Effector memory CD4-positive, alpha-beta T cell (primary cell): ENCODE results near the gene SKIL.

Experiments
- DNase-seq, 3 donors: peaks; one replicate each; pipeline ENCODE4 v3.0.0-alpha.2; 2020
- H3K27ac ChIP-seq: 2 replicates; pipeline ENCODE4 v1.7.0; 2013; ENCODE audit warnings: mild to moderate bottlenecking, low read length, moderate library complexity; ENCODE audit not compliant: insufficient read depth, poor library complexity, severe bottlenecking
- H3K27me3 ChIP-seq: replicated peaks from 2 replicates; pipeline ENCODE4 v1.7.0; 2013; ENCODE audit warnings: mild to moderate bottlenecking, low read length; ENCODE audit not compliant: insufficient read depth, control insufficient read depth, poor library complexity, severe bottlenecking
- H3K36me3 ChIP-seq: 2 replicates; pipeline ENCODE4 v1.7.0; 2013; ENCODE audit warnings: mild to moderate bottlenecking, low read length, moderate library complexity; ENCODE audit not compliant: control insufficient read depth, insufficient read depth
- H3K4me1 ChIP-seq: 2 replicates; pipeline ENCODE4 v1.7.0; 2013; ENCODE audit warnings: low read length, mild to moderate bottlenecking; ENCODE audit not compliant: control insufficient read depth, insufficient read depth, poor library complexity, severe bottlenecking
- H3K4me3 ChIP-seq: 2 replicates; pipeline ENCODE4 v1.7.0; 2013; ENCODE audit warnings: low read length, low read depth, mild to moderate bottlenecking; ENCODE audit not compliant: insufficient read depth, poor library complexity, severe bottlenecking
- H3K9me3 ChIP-seq: 2 replicates; pipeline ENCODE4 v1.7.0; 2013; ENCODE audit warnings: mild to moderate bottlenecking, low read length, moderate library complexity; ENCODE audit not compliant: control insufficient read depth

SKIL gene

GRCh38 chr3:170346481-170347392 is 10.8 kb upstream of the SKIL start:
- no peaks in the 10 kb centered on the region for H3K27me3 ChIP-seq
- no peaks in the 10 kb centered on the region for H3K9me3 ChIP-seq
- H3K27ac ChIP-seq: no peak overlapping the region
- no peak for DNase-seq
- no peaks in the 10 kb centered on the region for H3K36me3 ChIP-seq
- no peak overlapping the region for H3K4me3 ChIP-seq
- no peaks in the 10 kb centered on the region for H3K4me1 ChIP-seq

DNA sequence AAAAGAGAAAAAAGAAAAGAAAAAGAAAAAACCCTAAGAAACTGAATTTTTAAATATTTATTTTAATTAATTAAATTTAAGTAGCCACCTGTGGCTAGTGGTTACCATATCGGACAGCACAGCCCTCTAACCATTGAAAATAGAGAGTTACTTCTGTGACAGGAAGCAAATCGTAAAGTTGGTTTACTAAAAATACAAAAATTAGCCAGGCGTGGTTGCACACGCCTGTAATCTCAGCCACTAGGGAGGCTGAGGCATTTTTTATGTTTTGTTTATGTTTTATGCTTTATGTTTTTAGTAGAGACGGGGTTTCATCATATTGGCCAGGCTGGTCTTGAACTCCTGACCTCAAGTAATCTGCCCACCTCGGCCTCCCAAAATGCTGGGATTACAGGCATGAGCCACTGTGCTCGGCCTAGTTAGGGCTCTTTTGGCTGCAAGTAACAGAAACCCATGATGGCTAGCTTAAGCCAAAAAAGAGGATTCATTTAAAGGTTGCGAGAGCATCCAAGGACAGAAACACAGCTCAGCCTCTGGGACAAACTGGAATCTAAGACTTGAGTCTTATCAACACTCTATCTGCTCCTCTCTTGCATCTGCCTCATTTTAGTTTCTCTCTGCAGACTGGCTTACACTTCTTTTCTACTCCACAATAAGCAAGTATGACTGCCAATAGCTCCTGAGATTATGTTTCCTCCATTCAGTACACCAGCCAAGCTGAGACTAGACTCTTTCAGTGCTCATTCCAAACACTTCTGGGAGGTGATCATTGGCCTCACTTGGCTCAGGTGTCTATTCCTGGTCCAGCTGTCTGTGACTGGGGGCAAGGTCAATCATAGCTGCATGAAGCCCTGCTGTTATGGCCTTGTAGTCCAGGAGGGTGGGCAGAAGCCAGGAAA is 6.8 kb upstream of the SKIL start:
- Histone ChIP-seq H3K27ac (no peak overlapping the region), H3K27me3 (no peaks in the 10 kb centered on the region), H3K4me1 (peaks cover 5% of the 10 kb centered on the region), H3K4me3 (no peak overlapping the region), H3K36me3 (no peaks in the 10 kb centered on the region), H3K9me3 (no peaks in the 10 kb centered on the region)
- no peak for DNase-seq

GRCh38 chr3:170352936-170353335 is 4.6 kb upstream of the SKIL start:
- Histone ChIP-seq H3K9me3 (no peaks in the 10 kb centered on the region), H3K27me3 (no peaks in the 10 kb centered on the region), H3K4me3 (no peak overlapping the region), H3K27ac (no peak overlapping the region), H3K4me1 (peaks cover 13% of the 10 kb centered on the region), H3K36me3 (no peaks in the 10 kb centered on the region)
- no peak for DNase-seq

GRCh38 chr3:170353485-170353884 is 4.0 kb upstream of the SKIL start:
- DNase-seq: no peak
- H3K27ac ChIP-seq: no peak overlapping the region
- H3K4me3 ChIP-seq: no peak overlapping the region

DNA sequence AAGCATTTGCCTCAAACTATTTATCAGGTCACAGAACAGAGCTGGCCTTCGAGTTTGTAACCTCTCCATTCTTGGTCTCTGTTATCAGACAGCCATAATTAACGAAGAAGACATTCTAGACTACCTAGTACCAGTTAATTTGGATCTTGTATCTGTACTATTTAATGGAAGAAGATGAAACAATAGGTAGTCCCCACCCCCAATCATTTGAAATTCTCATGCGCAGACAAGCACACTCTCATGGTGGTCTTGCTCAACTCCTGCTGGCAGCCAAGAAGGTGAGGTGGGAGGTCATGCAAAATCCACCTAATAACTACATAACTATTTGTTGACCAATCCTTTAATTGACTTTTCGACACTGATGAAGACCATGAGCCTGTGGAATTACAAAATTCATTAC is 2.8 kb upstream of the SKIL start:
- peaks cover 21% of the 10 kb centered on the region for H3K4me1 ChIP-seq
- no peaks in the 10 kb centered on the region for H3K27me3 ChIP-seq
- H3K27ac ChIP-seq: no peak overlapping the region
- H3K36me3 ChIP-seq: no peaks in the 10 kb centered on the region
- H3K4me3 ChIP-seq: no peak overlapping the region
- no peak for DNase-seq
- H3K9me3 ChIP-seq: no peaks in the 10 kb centered on the region

More at GRCh38 chr3:170353485-170353884, 4.0 kb upstream of the SKIL start:
- no peaks in the 10 kb centered on the region for H3K9me3 ChIP-seq
- H3K36me3 ChIP-seq: no peaks in the 10 kb centered on the region
- H3K27me3 ChIP-seq: no peaks in the 10 kb centered on the region
- peaks cover 18% of the 10 kb centered on the region for H3K4me1 ChIP-seq

- Histone ChIP-seq H3K27me3 (no peaks in the 10 kb centered on the region), H3K27ac (peak overlapping the region; percentile 67), H3K9me3 (no peaks in the 10 kb centered on the region), H3K4me1 (peaks cover 21% of the 10 kb centered on the region), H3K4me3 (peak overlapping the region; percentile 39), H3K36me3 (no peaks in the 10 kb centered on the region)
- peak in 2 of 3 donors; percentile 19 for DNase-seq
Measured at GRCh38 chr3:170355738-170356595, 1.5 kb upstream of the SKIL start.

- Histone ChIP-seq H3K36me3 (no peaks in the 10 kb centered on the region), H3K27me3 (no peaks in the 10 kb centered on the region), H3K4me3 (peak overlapping the region; percentile 39), H3K4me1 (peaks cover 21% of the 10 kb centered on the region), H3K27ac (peak overlapping the region; percentile 67), H3K9me3 (no peaks in the 10 kb centered on the region)
- DNase-seq: peak in 2 of 3 donors; percentile 48 to 56
Measured at GRCh38 chr3:170356596-170357175, 829 bp upstream of the SKIL start.

DNA sequence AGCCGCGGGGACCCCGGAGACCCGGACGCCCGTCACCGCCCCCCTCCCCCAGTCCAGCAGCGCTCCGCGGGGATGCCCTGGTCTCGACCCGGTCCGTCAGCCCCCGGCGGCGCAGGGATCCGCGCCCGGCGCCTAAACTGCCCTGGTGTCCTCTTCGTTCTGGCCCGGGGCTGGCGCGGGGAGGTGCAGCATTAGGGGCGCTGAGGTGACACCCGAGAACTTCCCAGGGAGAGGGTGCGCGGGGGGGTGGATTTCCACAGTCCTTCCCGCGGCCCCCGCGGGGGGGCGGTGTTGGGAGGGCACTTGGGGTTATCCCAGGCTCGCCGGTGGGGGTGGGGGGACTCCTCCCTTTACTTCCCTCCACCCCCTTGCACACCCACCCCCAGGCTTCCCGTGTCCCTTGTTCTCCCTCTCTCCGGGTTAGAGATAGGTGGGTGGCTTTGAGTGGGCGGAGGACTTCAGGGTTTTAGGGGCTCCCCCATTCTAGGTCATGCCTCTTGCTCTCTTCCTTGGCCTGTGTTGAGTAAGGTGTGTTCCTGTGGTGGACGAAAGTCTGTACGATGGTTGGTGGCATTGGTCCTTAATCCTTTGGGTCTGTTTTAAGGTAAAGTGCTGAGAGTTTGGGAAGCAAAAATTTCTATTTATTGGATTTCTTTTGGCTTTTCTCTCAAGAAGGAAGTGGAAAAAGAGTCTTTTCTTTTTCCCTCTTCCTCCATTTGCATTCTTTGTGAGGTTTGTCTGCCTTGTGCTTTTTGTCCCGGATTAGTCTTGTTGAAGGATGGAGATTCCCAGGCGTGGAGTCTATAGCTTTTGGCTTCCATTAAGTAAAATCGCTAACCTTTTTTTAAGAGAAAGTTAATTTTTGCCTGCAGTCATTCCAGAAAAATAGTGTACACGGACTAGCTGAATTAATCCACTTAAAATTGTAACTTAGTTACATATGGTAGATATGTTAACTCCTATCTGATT is 811 bp downstream of the SKIL start:
- Histone ChIP-seq H3K27me3 (no peaks in the 10 kb centered on the region), H3K4me1 (peaks cover 21% of the 10 kb centered on the region), H3K36me3 (no peaks in the 10 kb centered on the region), H3K27ac (peak overlapping the region; percentile 92), H3K4me3 (peak overlapping the region; percentile 79), H3K9me3 (no peaks in the 10 kb centered on the region)
- peak; percentile 72 to 78 (median 72) for DNase-seq
